SK-MEL-5 (cell line): ENCODE results near the gene SLC13A3. TPM values are rescaled to one million over a fixed set of nuclear protein-coding genes. Genes with fewer than 3 reads are reported as not detected.

Experiments used
- DNase-seq: peaks from one replicate; pipeline ENCODE4 v3.0.0-alpha.2; 2016; ENCODE audit warnings: low read depth, low spot score
- in situ Hi-C: cut with HindIII; loops from 2 replicates; pipeline ENCODE4 v1.10.0; 2016; ENCODE audit warnings: low sequenced_read_pairs, high pct_unique_total_duplicates, low pct_unique_long_range_greater_than_20kb
- total RNA-seq: library from RNA; depleted of rRNA; stranded (reverse); fragments of >200 nt; shearing (Covaris generic); gene quantifications from 2 replicates; pipeline ENCODE4 v1.2.3, GENCODE V29; 2014

The SLC13A3 gene
- total RNA-seq, 1 experiment from 2014 or later: 5.2 TPM

DNA sequence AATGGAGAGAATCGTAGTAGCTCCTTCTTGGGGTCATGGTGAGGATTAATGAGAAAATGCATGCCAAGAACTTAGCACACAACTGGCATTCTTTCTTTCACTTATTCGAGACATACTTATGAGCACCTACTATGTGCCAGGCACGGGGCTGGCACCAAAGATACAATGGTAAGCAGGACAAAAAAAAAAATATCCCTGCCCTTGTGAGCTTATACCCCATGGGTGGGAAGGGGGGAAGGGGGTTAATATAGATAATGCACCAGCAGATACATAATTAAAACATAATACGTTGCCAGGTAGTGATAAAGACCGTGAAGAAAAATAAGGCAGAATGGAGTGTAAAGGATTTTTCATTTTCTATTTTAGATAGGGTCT, 8.3 kb downstream of the SLC13A3 start:
- DNase-seq: no peak
- in situ Hi-C loops: no loop called here

DNA sequence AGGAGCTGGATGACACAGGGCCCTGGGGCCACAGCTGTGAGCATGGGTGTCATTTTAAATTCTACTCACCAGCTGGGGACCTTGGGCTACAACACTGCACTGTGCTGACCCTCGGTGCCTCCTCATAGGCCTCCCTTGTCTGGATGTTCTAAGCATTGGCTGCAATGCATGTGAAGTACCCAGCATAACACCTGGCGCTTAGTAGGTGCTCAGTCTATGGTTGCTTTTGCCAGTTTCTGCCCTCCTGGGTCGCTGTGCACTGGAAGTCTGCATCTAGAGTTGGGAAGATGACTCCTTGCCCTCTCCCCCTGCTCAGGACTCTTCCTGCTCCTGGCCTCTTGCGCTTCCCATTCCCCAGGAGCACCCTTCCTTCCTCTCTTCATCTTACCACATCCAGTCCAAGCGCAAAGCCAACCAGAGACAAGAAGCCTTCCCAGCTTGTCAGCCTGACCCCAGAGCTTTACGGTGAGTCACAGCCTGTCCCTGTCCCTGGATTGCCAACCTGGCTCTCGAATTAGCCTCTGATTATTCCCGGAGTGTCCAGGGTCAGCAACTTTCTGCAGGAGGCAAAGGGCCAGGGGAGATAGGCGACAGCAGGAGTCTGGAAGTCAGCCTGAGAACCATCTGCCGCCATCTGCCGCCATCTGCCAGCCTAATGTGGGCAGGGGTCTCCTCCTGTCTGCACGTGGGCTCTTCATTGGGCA, 8.8 kb downstream of the SLC13A3 start:
- no peak for DNase-seq
- in situ Hi-C loops: no loop called here

DNA sequence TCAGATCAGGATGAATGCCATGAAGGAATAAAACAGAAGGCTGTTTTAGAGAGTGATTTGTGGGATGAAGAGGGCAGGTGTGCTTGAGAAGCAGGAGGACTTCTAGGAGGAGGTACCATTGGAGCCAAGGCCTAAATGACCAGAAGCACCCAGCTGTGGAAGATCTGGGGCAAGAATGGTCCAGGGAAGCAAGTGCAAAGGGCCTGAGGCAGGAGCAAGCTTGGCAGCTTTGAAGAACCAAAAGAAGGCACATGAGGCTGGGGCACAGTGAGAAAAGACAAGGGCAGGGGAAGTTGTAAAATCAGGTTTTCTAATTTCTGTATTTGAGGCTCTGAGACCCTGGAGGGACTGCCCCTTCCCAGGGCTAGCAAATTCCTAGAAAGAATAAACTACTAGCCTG, 9.8 kb downstream of the SLC13A3 start:
- in situ Hi-C loops: no loop called here
- no peak for DNase-seq

DNA sequence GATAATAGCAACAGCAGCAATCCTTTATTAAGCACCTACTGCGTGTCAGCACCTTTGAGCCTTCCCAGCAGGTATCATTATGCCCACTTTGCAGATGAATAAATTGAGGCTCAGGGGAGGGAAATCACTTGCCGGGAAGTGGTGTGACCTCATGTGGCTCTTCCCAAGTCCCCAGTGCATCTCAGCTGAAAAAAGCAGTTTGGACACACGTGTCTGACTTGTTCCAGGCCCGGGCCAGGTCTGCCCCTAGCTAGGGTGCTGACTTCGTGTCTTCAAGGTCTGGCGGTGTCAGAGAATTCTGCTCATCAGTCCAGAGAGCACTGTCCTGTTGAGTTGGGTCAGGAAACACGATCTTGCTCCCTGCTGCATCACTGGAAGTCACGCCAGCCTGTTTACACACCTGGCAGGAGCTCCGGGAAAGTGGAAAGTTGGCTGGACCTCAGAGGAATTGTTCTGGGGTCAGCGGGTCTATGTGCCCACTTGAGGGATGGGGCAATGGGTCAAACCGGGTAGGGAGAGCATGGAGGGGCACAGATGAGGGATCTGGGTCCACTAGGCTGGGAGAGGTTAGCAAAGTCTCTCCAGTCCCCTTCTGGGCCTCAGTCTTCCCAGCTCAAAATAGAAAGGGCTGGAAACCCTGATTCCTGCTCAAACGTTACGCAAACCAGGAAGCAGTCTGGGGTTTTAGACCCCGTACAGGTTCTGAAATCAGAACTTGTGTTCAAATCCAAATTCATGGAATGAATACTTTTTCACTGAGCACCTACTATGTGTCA, 10.5 kb downstream of the SLC13A3 start:
- no peak for DNase-seq
- in situ Hi-C loops: no loop called here

DNA sequence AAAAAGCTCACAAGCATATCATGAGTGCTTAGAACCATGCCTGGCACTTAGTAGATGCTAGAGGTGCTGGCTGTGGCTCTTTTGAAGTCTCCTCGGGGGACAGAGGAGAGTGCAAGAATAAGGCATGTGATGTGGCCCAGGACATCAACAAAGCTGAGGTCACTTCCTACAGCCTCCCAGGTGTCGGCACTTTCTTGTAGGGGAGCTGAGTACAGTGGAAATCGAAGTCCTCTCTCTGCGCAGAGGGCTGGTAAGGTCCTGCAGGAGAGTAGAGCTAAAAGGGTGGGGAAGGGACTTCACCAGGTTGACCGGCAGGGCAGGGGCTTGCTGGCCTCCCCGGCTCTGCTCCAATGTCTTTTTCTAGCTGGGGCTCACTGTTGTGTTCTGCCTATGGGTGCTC, 11.2 kb downstream of the SLC13A3 start:
- no peak for DNase-seq
- in situ Hi-C loops: no loop called here

GRCh38 chr20:46639587-46639986, 11.7 kb downstream of the SLC13A3 start:
- DNase-seq: no peak
- in situ Hi-C loops: no loop called here

DNA sequence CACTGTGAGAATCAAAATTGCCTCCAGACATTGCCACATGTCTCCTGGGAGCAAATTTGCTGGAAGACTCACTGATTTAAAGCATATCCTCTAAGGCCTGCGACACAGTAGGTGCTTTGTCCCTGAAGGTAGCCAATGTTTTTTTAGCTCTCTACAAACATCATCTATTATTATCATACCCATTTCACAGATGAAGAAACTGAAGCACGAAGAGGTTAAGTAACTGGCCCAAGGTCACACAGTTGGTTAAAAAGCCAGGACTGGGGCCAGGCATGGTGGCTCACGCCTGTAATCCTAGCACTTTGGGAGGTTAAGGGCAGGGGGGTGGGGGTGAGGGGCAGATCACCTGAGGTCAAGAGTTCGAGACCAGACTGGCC, 12.4 kb downstream of the SLC13A3 start:
- in situ Hi-C loops: no loop called here

DNA sequence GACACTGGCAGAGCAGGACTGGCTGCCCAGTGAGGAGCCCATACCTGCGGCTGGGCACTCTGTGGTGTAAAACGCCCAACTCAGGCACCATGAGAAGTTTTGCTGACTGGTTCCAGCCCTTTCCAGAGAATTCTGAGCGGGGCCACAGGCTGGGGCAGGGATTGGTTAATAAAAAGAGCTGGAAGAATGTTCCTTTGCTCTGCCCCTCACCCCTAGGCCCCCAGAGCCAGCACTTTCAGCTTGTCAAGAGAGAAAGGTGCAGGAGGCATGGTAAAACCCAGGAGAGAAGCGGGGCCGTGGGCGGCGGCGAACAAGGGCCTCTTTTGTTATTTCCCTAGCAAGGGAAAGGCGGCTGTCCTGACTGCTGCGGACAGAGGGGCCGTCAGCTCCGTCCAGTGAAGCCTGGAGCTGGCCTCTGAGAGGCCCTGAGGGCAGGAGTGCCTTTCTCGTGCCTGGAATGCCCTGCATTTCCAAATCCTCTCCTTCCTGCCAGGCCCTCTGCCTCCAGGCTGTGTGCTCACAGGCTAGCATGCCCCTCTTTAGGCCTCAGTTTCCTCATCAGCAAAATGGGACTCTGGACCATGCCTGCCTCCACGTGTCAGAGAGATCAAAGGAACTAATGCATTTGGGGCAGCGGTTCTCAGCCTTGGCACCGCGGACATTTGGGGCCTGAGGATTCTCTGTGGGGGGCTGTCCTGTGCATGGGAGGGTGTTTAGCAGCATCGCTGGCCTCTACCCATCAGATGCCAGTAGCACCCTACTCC, 12.9 kb downstream of the SLC13A3 start:
- DNase-seq: peak; percentile 89
- in situ Hi-C loops: no loop called here

More for the DNA sequence above, 12.4 kb downstream of the SLC13A3 start:
- peak; percentile 32 for DNase-seq

DNA sequence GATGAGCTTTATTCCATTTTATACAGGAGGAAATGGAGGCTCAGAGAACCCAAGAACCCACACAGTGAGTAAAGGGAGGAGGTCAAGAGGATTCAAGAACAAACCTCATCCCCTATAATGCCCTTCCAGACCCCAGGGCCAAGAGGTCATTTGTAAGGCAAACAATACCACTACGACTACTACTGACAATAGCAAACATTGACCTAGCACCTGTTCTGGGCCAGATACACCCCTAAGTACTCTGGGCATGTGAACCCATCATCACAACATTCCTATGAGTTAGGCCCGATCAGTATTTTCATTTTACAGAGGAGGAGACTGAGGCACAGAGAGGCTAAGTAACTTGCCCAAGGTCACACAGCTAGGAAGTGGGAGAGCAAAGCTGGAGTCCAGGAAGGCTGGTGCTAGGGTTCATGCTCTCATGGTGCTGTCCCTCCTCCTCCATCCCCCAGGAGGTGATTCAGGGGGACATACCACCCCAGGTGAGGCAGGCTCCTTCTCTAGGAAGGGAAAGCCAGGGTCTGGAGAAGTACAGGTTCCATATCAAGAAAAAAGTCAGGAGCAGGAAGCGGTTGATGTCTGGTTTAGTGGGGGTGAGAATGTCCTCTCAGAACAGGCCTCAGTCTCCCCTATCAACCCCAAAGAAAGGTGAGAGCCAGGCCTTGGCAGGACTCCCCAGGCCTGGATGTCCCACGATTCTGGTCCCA, 13.7 kb downstream of the SLC13A3 start:
- in situ Hi-C loops: no loop called here
- DNase-seq: no peak

- in situ Hi-C loops: no loop called here
- no peak for DNase-seq
Observed at GRCh38 chr20:46637020-46637419, 14.2 kb downstream of the SLC13A3 start.

- in situ Hi-C loops: no loop called here
- no peak for DNase-seq
Observed at GRCh38 chr20:46636514-46636913, 14.7 kb downstream of the SLC13A3 start.

DNA sequence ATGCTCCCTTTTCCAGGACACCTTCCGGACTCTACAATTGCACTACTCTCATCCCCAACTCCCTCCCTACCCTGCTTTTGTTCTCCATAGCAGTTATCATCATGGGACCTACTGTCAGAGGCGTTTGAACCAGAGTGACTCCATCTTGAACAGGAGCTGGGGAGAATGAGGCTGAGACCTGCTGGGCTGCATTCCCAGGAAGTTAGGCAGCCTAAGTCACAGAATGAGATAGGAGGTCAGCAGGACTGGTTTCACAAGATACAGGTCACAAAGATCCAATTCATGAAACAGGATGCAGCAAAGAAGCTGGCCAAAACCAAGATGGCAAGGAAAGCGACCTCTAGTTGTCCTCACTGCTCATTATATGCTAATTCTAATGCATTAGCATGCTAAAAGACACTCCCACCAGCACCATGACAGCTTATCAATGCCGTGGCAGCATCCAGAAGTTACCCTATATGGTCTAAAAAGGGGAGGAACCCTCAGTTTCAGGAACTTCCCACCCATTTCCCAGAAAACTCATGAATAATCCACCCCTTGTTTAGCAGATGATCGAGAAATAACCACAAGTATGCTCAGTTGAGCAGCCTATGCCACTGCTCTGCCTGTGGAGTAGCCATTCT, 15.6 kb downstream of the SLC13A3 start:
- peak; percentile 92 for DNase-seq
- in situ Hi-C loops: no loop called here

DNA sequence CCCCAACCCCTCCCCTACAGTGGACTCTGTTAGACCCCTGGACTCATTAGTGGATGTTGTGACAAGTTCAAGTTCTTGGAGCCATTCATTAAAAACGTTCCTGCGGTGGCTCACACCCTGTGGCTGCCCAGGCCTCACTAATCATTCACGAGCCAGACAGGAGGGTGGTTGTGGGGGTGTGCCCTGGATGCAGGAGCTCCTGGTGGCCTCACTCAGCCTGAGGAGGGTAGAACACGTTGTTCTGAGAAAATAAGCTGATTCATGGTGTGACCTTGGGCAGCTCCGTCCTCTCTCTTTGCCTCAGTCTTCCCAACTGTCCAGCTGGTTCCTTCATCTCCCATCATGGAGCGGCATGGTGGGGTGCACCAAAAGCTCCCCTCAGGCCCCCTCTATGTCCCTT, 16.7 kb downstream of the SLC13A3 start:
- in situ Hi-C loops: no loop called here
- DNase-seq: no peak

DNA sequence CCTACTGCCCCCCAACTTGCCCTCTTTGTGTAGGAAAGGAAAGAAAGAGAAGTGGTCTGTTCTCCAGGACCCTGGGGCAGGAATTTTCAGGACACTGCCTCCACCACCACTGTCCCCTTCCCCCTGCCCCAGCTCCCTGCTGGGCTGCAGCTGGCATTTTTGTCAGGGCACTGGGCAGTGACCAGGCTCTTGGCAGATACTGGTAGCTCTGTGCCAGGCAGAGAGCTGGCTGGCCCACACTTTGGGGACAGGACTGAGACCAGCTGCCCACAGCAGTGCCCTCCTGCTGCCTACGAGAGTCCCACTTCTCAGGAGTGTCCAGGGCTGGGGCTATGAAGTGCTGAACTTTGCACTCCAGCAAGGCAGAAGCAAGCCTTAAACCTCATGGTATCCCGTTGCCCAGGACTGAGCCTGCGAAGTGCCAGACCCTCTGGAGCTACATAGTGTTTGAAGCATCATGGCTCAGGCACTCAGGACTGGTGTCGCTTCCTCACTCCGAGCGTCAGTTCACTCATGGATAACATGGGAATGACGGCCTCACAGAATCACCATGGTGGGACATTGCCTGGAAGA, 19.3 kb downstream of the SLC13A3 start:
- in situ Hi-C loops: no loop called here
- no peak for DNase-seq

GRCh38 chr20:46631212-46631869, 19.9 kb downstream of the SLC13A3 start:
- DNase-seq: peak; percentile 65
- in situ Hi-C loops: no loop called here

GRCh38 chr20:46630306-46630705, 21.0 kb downstream of the SLC13A3 start:
- no peak for DNase-seq
- in situ Hi-C loops: no loop called here

GRCh38 chr20:46629341-46629740, 21.9 kb downstream of the SLC13A3 start:
- in situ Hi-C loops: no loop called here
- DNase-seq: no peak
